PC-9 (cell line): ENCODE results near the gene GALC.

Experiments used
- EZH2 ChIP-seq: fragments of 200-600 bp; sonication (generic); IDR thresholded peaks from 2 replicates; pipeline ENCODE4 v1.8.0; 2017; ENCODE audit warnings: antibody characterized with exemption, low read depth
- TF ChIP-seq, protein P1 (sequence below): fragments of 200-600 bp; sonication (generic); conservative IDR thresholded peaks from 2 replicates; pipeline ENCODE4 v1.6.1; 2017; ENCODE audit warnings: mixed run types, antibody characterized with exemption, mild to moderate bottlenecking, moderate library complexity

DNA sequence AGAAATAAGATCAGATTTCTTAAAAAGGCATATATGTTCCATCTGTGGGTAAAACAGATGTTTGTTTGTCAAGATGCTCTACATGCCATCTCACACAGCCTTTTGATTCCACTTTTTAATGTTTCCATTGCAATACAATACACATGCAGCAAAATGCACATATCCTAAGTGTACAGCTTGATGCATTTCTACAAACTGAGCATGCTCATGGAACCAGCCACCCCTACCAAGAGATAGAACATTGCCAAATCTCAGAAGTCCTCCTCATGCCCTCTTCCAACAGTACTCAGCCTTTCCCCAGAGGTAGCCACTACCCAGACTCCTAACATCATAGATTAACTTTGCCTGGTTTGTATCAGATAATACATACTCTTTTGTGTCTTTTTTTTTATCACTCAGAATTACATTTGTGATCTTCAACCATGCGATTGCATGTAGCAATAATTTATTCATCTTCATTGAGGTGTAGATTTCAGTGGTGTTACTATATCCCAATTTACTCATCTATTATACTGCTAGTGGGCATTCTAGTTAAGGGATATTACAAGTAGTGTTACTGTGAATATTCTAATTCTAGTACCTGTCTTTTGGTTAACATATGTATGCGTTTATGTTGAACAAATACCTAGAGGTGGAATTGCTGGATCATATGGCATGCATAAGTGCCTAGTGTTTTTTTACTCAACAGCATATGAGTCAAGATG is 15.2 kb upstream of the GALC start:
- TF ChIP-seq, protein P1, sequence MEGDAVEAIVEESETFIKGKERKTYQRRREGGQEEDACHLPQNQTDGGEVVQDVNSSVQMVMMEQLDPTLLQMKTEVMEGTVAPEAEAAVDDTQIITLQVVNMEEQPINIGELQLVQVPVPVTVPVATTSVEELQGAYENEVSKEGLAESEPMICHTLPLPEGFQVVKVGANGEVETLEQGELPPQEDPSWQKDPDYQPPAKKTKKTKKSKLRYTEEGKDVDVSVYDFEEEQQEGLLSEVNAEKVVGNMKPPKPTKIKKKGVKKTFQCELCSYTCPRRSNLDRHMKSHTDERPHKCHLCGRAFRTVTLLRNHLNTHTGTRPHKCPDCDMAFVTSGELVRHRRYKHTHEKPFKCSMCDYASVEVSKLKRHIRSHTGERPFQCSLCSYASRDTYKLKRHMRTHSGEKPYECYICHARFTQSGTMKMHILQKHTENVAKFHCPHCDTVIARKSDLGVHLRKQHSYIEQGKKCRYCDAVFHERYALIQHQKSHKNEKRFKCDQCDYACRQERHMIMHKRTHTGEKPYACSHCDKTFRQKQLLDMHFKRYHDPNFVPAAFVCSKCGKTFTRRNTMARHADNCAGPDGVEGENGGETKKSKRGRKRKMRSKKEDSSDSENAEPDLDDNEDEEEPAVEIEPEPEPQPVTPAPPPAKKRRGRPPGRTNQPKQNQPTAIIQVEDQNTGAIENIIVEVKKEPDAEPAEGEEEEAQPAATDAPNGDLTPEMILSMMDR: no peak
- TF ChIP-seq EZH2: no peak
